ENCODE measurements around the gene PRKAG2.

Gene PRKAG2

DNA sequence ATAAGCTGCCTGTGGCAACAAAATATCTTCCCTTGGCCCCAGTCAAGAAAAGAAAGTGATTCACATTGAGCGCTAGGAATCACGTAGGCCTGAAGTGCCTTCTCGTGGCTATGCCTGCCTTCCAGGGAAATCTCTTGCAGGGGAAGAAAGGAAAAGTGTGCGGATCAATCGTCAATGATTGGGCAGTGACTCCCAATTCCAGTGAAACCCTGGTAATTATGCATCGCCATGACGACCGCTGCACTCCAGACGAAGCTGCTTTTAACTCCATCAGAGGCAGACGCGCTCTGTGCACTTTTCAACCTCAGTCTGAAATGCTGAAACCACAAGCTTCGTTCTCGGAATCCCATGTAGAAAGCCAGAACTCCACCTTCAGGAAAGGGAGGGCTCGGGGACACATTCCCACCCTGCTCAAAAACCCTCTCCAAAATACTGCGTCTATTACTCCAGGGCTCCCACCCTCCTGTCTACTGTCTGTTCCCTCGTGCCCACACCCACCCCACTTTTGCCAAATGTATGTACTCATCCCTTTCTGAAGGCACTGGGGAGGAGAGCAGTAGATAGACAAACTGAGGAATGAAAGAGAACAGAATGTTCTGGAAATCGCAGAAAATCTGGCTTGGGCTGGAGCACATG is 24.2 kb upstream of the PRKAG2 start:
- no peak for DNase-seq (ENCODE audit: low read depth in 2 of 2)
- H3K4me3 ChIP-seq (replicated peaks in 1 of 2; ENCODE audit: low read depth in 2 of 2, low read length in 2 of 2): no peak overlapping the region
- no peak for TF ChIP-seq CTCF (IDR thresholded peaks at IDR 0.05; ENCODE audit: low read depth, low read length)

DNA sequence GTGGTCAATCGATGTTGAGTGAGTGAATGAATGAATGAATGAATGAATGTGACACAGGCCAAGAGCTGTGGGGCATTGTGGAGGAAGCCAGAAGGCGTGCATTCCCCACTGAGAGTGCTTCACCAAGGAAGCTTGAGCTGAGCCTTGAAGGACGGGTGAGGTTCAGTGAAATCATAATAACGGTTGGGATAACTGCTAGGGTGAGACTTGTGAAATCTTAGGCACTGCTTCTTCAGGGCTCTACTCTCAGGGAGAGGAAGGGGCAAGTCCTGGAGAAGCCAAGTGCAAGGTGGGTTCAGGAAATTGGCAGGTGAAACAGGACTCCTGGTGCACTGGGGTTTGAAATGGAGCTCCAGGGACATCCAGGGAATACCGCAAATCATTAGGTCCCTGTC is 23.7 kb upstream of the PRKAG2 start:
- H3K4me3 ChIP-seq (replicated peaks in 1 of 2; ENCODE audit: low read depth in 2 of 2, low read length in 2 of 2): no peak overlapping the region
- no peak for TF ChIP-seq CTCF (IDR thresholded peaks at IDR 0.05; ENCODE audit: low read depth, low read length)
- no peak for DNase-seq (ENCODE audit: low read depth in 2 of 2)

- no peak overlapping the region for H3K4me3 ChIP-seq (replicated peaks in 1 of 2; ENCODE audit: low read depth in 2 of 2, low read length in 2 of 2)
- no peak for TF ChIP-seq CTCF (IDR thresholded peaks at IDR 0.05; ENCODE audit: low read depth, low read length)
- DNase-seq (ENCODE audit: low read depth in 2 of 2): no peak
Observed at GRCh38 chr7:151899513-151900360, 22.8 kb upstream of the PRKAG2 start.

- no peak for DNase-seq (ENCODE audit: low read depth in 2 of 2)
- H3K4me3 ChIP-seq (replicated peaks in 1 of 2; ENCODE audit: low read depth in 2 of 2, low read length in 2 of 2): no peak overlapping the region
- no peak for TF ChIP-seq CTCF (IDR thresholded peaks at IDR 0.05; ENCODE audit: low read depth, low read length)
Observed at GRCh38 chr7:151897951-151898686, 21.2 kb upstream of the PRKAG2 start.

DNA sequence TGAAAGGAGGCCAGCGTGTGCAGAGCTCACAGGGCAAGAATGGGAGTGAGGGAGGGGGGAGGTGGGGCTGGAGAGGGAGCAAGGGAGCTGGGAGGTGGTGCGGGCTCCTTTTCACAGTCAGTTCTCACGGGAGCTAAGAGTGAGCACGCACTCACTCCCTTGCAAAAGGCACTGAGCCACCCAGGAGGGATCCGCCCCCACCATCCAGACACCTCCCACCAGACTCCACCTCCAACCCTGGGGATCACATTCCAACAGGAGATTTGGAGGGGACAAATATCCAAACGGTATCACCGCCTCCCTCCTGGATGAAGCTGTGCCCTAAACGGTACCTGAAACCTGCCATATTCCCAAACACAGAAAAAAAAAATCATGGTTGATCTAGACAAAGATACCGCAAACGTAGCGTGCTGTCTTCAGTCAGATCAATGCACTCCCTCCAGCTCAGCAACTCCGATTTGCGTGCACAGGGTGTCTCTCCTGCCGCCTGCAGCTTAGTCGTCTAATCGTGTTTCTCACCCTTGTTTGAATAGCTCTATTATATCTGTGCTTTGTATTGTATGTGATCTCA is 20.3 kb upstream of the PRKAG2 start:
- DNase-seq (ENCODE audit: low read depth in 2 of 2): no peak
- TF ChIP-seq CTCF (IDR thresholded peaks at IDR 0.05; ENCODE audit: low read depth, low read length): no peak
- no peak overlapping the region for H3K4me3 ChIP-seq (replicated peaks in 1 of 2; ENCODE audit: low read depth in 2 of 2, low read length in 2 of 2)

- H3K4me3 ChIP-seq (replicated peaks in 1 of 2; ENCODE audit: low read depth in 2 of 2, low read length in 2 of 2): no peak overlapping the region
- TF ChIP-seq CTCF (IDR thresholded peaks at IDR 0.05; ENCODE audit: low read depth, low read length): no peak
- DNase-seq (ENCODE audit: low read depth in 2 of 2): no peak
Observed at GRCh38 chr7:151896486-151896885, 19.6 kb upstream of the PRKAG2 start.
